Mesodermal cell (in vitro differentiated cells): ENCODE measurements around the gene AMACR.

Experiments
- H3K27ac ChIP-seq: 2 replicates; pipeline ENCODE4 v1.7.0; 2013; ENCODE audit warnings: mild to moderate bottlenecking, low read depth, low read length, moderate library complexity; ENCODE audit not compliant: severe bottlenecking
- H3K36me3 ChIP-seq: 2 replicates; pipeline ENCODE4 v1.7.1; 2013; ENCODE audit warnings: mild to moderate bottlenecking, low read length, moderate library complexity; ENCODE audit not compliant: control insufficient read depth, insufficient read depth
- H3K4me1 ChIP-seq: one replicate; pipeline ENCODE4 v1.7.1; 2013; ENCODE audit warnings: mild to moderate bottlenecking, low read length; ENCODE audit not compliant: insufficient read depth, control insufficient read depth, poor library complexity, severe bottlenecking
- H3K4me3 ChIP-seq: 2 replicates; pipeline ENCODE4 v1.7.0; 2013; ENCODE audit warnings: low read length, control low read depth, mild to moderate bottlenecking; ENCODE audit not compliant: insufficient read depth, poor library complexity, severe bottlenecking; ENCODE audit errors: extremely low read depth
- H3K9me3 ChIP-seq: 2 replicates; pipeline ENCODE4 v1.7.1; 2013; ENCODE audit warnings: mild to moderate bottlenecking, low read length, moderate library complexity; ENCODE audit not compliant: control insufficient read depth
- WGBS, 2 experiments: methylation state at CpG; one replicate each; pipeline ENCODE4 v1.1.5; 2013; ENCODE audit warnings: missing lambda C conversion rate in 2 of 2; ENCODE audit not compliant: insufficient coverage in 2 of 2; 5-methylcytosine and 5-hydroxymethylcytosine counted together

AMACR gene

DNA sequence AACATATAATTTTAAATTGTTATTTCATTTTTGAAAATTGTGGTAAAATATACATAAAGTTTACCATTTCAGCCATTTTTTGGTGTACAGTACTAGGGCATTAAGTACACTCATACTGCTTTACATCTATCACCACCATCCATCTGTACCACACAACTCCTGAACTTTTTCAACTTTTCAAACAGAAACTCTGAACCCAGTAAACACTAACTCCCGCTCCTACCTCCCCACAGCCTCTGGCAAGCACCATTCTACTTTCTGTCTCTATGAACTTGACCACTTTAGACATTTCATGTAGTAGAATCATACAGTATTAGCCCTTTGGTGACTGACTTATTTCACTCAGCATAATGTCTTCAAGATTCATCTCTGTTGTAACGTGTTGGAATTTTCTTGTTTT, 15.0 kb downstream of the AMACR start:
- no peaks in the 10 kb centered on the region for H3K9me3 ChIP-seq
- peaks cover 28% of the 10 kb centered on the region for H3K36me3 ChIP-seq
- no peak overlapping the region for H3K27ac ChIP-seq
- H3K4me3 ChIP-seq, result no peak overlapping the region
- 100% methylated on average over 2 of the region's 2 CpGs for WGBS, 2 experiments
- no peaks in the 10 kb centered on the region for H3K4me1 ChIP-seq

DNA sequence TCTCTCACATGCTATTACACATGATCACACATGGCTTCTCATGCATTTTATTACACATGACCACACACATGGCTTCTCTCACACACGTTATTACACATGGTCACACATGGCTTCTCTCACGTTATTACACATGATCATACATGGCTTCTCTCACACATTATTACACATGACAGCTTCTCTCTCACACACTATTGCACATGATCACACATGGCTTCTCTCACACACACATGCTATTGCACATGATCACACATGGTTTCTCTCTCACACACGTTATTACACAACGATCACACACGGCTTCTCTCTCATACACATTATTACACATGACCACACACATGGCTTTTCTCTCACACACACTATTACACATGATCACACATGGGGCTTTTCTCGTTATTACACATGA, 22.4 kb downstream of the AMACR start:
- H3K36me3 ChIP-seq, result peaks cover 24% of the 10 kb centered on the region
- H3K9me3 ChIP-seq, result peaks cover 6% of the 10 kb centered on the region
- no peak overlapping the region for H3K27ac ChIP-seq
- H3K4me3 ChIP-seq, result no peak overlapping the region
- no peaks in the 10 kb centered on the region for H3K4me1 ChIP-seq
- WGBS, 2 experiments, result 95 to 96% methylated on average over 6 of the region's 6 CpGs

GRCh38 chr5:33984671-33985124, 23.2 kb downstream of the AMACR start, which contains the start of gene SLC45A2:
SLC45A2 (minus strand) TSS chr5:33984693; CDS start chr5:33984583, 110 bp downstream.
- WGBS, 2 experiments, result 81 to 84% methylated on average over 7 of the region's 7 CpGs
- H3K4me1 ChIP-seq, result no peaks in the 10 kb centered on the region
- H3K36me3 ChIP-seq, result peaks cover 24% of the 10 kb centered on the region
- peaks cover 6% of the 10 kb centered on the region for H3K9me3 ChIP-seq
- H3K27ac ChIP-seq, result no peak within 1 kb of the TSS
- no peak within 1 kb of the TSS for H3K4me3 ChIP-seq

- Histone ChIP-seq H3K4me3 (no peak overlapping the region), H3K4me1 (no peaks in the 10 kb centered on the region), H3K27ac (no peak overlapping the region), H3K36me3 (peaks cover 20% of the 10 kb centered on the region), H3K9me3 (peaks cover 6% of the 10 kb centered on the region)
- 96 to 98% methylated on average over 15 of the region's 15 CpGs for WGBS, 2 experiments
These were observed 23.7 kb downstream of the AMACR start for GRCh38 chr5:33984178-33984577.

- Histone ChIP-seq H3K9me3 (peaks cover 6% of the 10 kb centered on the region), H3K36me3 (no peaks in the 10 kb centered on the region), H3K4me1 (no peaks in the 10 kb centered on the region), H3K4me3 (no peak overlapping the region), H3K27ac (no peak overlapping the region)
- 85 to 100% methylated on average over 3 to 7 of the region's 8 CpGs for WGBS, 2 experiments
These were observed 26.3 kb downstream of the AMACR start for GRCh38 chr5:33981408-33982162.

GRCh38 chr5:33980030-33980429, 27.8 kb downstream of the AMACR start:
- Histone ChIP-seq H3K9me3 (no peaks in the 10 kb centered on the region), H3K27ac (no peak overlapping the region), H3K4me3 (no peak overlapping the region), H3K36me3 (no peaks in the 10 kb centered on the region), H3K4me1 (no peaks in the 10 kb centered on the region)
- 83 to 100% methylated on average over 1 of the region's 3 CpGs for WGBS, 2 experiments

GRCh38 chr5:33978306-33978705, 29.5 kb downstream of the AMACR start:
- no peaks in the 10 kb centered on the region for H3K9me3 ChIP-seq
- H3K27ac ChIP-seq, result no peak overlapping the region
- no peaks in the 10 kb centered on the region for H3K4me1 ChIP-seq
- no peaks in the 10 kb centered on the region for H3K36me3 ChIP-seq
- no peak overlapping the region for H3K4me3 ChIP-seq
- 75 to 78% methylated on average over 1 of the region's 1 CpG for WGBS, 2 experiments

DNA sequence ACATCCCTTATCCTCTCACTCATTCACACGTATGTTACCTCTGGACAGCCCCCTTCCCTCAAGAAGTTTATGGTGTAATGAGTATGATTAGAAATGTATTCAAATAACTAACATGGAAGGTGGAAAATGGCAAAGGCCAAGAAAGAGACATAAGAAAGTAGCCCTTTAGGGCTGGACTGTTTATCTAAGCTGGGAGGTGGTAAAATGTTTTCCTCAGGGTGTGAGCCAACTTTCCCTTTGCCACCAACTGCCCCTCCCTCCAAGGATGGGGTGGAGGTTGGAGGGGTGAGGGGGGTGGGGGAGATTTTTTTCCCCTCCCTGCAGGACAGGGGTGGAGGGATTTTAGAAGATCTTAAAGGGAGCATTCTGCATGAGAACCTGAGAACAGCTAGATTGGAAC, 31.5 kb downstream of the AMACR start:
- H3K4me1 ChIP-seq, result no peaks in the 10 kb centered on the region
- no CpG with 5 or more reads among the region's 1 CpG for WGBS, 2 experiments
- H3K9me3 ChIP-seq, result no peaks in the 10 kb centered on the region
- H3K4me3 ChIP-seq, result no peak overlapping the region
- H3K27ac ChIP-seq, result no peak overlapping the region
- no peaks in the 10 kb centered on the region for H3K36me3 ChIP-seq

DNA sequence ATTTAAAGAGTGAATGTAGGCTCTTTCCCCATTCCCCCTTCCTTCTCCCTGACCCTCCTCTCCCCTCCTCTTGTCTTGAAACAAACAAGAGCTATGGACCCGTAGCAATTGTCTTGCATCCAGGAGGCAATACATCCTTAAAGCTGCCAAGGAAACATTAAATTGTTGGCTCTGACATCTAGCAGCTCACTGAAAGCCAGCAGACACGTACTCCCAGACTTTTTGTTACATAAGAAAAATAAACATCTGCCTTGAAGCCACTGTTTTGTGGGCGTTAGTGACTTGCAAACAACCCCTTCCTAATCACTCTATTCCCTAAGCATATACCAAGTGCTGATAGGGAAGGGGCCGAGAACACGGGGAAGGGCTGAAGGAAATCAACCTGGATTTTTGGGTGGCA, 32.0 kb downstream of the AMACR start:
- H3K4me1 ChIP-seq, result no peaks in the 10 kb centered on the region
- 71 to 74% methylated on average over 2 to 4 of the region's 5 CpGs for WGBS, 2 experiments
- H3K4me3 ChIP-seq, result no peak overlapping the region
- H3K27ac ChIP-seq, result no peak overlapping the region
- no peaks in the 10 kb centered on the region for H3K9me3 ChIP-seq
- H3K36me3 ChIP-seq, result no peaks in the 10 kb centered on the region

DNA sequence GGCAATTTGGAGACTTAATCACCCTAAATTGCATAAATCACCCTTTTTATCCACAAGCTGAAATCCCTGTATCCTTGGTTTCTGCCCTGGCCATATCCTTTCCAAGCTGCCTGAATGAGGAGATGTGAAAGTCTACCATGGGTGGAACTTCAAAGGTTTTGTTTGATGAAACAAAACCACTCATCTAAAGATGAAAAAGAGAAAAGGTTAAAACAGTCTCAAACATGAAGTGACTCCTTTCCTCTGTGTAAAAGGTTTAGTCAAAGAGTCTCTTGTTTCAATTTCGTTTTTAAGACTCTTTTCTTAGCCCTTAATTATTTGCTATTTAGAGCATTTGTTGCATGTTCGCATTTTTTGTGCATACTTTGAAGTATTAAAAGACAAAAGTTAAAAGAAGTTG, 34.6 kb downstream of the AMACR start:
- H3K4me3 ChIP-seq, result no peak overlapping the region
- no peaks in the 10 kb centered on the region for H3K36me3 ChIP-seq
- no peaks in the 10 kb centered on the region for H3K4me1 ChIP-seq
- WGBS, 2 experiments, result no CpG with 5 or more reads among the region's 2 CpGs
- H3K9me3 ChIP-seq, result no peaks in the 10 kb centered on the region
- no peak overlapping the region for H3K27ac ChIP-seq
